ENCODE measurements around the gene CD46. TPM values are rescaled to one million over a fixed set of nuclear protein-coding genes. Genes with fewer than 3 reads are reported as not detected.

The CD46 gene
- total RNA-seq, 2 donors from 2014 or later: 148 to 282 TPM

DNA sequence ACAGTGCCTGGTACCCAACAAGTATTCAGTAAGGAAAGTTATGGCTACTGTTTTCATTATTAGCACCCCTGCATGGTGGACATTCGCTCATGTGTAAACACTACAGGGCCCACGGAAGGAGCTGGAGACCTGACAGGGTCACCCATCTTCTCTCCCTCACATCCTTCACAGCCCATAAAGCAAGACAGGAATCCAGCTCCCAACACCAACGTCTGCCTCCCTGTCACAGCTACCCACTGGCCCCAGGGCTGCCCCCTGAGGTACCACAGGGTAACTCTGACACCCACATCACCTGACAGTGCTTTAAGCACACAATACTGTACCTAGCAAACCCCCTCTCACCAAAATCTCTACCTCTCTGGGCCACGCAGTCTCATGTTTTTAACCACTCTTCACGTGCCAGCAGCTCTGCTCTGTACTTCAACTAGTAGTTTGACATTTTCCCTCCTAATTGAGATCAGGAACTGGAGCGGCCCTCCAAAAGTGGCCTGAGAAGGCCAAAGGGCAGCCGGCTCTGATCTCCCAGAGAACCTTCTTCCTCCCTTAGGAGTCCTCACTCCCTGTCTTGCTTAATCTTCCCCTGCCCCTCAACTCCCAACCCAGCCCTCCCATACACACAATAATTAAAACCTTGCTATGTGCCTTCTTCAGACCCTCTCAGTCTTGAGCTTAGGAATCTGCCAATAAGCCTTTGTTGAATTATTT is 82.3 kb downstream of the CD46 start:
- intact Hi-C loops (cut with DNase I): loop anchor here (5.0 kb wide), 1 partner anchor 128 kb away; no protein-coding TSS in a partner anchor
- H3K36me3 ChIP-seq: no peaks in the 10 kb centered on the region
- H3K9me3 ChIP-seq: no peaks in the 10 kb centered on the region
- H3K9ac ChIP-seq (ENCODE audit: low read depth in 2 of 2, low read length in 2 of 2): no peak overlapping the region
- DNase-seq: no peak
- no peak overlapping the region for H3K4me3 ChIP-seq
- H3K4me1 ChIP-seq: no peaks in the 10 kb centered on the region
- H3K27ac ChIP-seq: no peak overlapping the region
- TF ChIP-seq, protein P1, sequence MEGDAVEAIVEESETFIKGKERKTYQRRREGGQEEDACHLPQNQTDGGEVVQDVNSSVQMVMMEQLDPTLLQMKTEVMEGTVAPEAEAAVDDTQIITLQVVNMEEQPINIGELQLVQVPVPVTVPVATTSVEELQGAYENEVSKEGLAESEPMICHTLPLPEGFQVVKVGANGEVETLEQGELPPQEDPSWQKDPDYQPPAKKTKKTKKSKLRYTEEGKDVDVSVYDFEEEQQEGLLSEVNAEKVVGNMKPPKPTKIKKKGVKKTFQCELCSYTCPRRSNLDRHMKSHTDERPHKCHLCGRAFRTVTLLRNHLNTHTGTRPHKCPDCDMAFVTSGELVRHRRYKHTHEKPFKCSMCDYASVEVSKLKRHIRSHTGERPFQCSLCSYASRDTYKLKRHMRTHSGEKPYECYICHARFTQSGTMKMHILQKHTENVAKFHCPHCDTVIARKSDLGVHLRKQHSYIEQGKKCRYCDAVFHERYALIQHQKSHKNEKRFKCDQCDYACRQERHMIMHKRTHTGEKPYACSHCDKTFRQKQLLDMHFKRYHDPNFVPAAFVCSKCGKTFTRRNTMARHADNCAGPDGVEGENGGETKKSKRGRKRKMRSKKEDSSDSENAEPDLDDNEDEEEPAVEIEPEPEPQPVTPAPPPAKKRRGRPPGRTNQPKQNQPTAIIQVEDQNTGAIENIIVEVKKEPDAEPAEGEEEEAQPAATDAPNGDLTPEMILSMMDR (IDR thresholded peaks at IDR 0.05): no peak
- H3K27me3 ChIP-seq: no peaks in the 10 kb centered on the region

DNA sequence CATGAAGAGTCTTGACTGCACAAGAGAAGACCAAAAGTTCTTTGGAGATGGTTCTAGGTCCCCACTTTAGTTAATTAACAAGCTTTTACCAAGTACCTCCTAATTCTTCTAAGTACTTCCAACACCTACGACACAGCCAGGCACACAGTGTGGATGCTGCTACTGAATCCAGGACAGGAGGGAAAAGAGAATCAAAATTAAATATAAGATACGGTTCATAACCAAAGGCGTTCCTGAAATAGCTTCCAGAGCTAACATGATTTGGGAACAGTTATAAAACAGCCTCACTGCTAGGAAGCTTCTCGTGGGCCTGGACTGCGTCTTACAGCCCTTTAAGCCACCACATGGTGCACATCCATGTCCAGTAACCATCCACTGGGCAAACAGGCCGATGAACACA is 84.1 kb downstream of the CD46 start:
- no peak overlapping the region for H3K27ac ChIP-seq
- TF ChIP-seq, protein P1 (IDR thresholded peaks at IDR 0.05): no peak
- no peak overlapping the region for H3K4me3 ChIP-seq
- no peak overlapping the region for H3K9ac ChIP-seq (ENCODE audit: low read depth in 2 of 2, low read length in 2 of 2)
- DNase-seq: no peak
- H3K4me1 ChIP-seq: no peaks in the 10 kb centered on the region
- intact Hi-C loops (cut with DNase I): no loop called here
- H3K36me3 ChIP-seq: no peaks in the 10 kb centered on the region
- no peaks in the 10 kb centered on the region for H3K9me3 ChIP-seq
- no peaks in the 10 kb centered on the region for H3K27me3 ChIP-seq

DNA sequence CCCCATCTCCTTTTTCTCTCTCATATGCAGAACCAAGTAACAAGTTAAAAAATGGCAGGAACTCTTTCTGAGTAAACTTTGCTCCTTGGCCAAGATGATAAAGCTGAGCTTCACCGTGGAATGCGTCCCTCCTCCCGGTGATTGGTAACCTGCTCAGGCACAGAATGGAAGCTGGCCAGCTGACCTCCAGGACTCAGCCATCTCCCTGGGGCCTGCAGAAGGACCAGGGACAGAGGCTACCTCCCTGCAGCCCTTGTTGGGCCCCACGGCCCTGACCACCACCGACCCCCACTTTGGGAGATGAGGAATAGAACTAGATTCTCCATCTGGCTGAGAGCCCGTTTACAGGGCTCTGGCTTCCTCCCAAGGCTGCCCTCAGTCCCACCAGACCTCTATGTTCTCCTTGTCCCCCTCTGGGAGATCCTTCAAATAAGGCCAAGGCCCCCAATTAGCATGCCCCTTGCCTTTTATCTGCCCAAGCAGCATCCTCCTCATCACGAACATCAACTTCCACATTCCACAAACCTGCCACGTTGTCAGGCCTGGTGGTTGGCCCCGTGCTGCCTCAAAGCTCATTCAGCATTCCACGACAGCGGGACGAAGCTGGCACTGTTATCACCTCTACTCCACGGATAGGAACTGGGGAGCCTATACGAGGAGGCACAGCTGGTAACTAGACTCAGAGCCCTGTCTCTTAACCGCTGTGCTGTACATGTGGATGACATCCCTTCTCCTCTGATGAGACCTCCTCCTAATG is 84.9 kb downstream of the CD46 start:
- no peak for DNase-seq
- intact Hi-C loops (cut with DNase I): no loop called here
- no peak overlapping the region for H3K9ac ChIP-seq (ENCODE audit: low read depth in 2 of 2, low read length in 2 of 2)
- H3K9me3 ChIP-seq: no peaks in the 10 kb centered on the region
- no peaks in the 10 kb centered on the region for H3K27me3 ChIP-seq
- no peak overlapping the region for H3K4me3 ChIP-seq
- H3K27ac ChIP-seq: no peak overlapping the region
- no peaks in the 10 kb centered on the region for H3K36me3 ChIP-seq
- H3K4me1 ChIP-seq: no peaks in the 10 kb centered on the region
- TF ChIP-seq, protein P1 (IDR thresholded peaks at IDR 0.05): no peak

DNA sequence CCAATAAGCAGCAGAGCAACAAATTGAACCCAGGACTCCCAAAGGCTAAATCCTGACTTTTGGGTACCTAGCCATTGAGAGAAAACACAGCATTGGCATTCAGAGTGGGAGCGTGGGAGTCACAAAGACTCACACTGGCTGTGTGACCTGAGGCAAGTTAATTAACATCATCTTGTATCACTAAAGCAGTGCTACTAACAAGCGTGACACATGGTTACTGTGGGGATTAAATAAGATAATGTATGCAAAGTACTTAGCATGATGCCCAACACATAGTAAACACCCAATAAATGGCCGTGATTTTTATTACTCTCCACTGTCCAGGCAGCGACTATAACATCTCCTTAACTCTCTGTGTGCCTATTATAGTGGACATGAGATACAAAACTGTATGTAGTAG is 85.8 kb downstream of the CD46 start:
- no peak for DNase-seq
- Histone ChIP-seq H3K27ac (no peak overlapping the region), H3K9me3 (no peaks in the 10 kb centered on the region), H3K4me3 (no peak overlapping the region), H3K27me3 (no peaks in the 10 kb centered on the region), H3K9ac (ENCODE audit: low read depth in 2 of 2, low read length in 2 of 2) (no peak overlapping the region), H3K36me3 (no peaks in the 10 kb centered on the region), H3K4me1 (no peaks in the 10 kb centered on the region)
- TF ChIP-seq, protein P1 (IDR thresholded peaks at IDR 0.05): no peak
- intact Hi-C loops (cut with DNase I): no loop called here

DNA sequence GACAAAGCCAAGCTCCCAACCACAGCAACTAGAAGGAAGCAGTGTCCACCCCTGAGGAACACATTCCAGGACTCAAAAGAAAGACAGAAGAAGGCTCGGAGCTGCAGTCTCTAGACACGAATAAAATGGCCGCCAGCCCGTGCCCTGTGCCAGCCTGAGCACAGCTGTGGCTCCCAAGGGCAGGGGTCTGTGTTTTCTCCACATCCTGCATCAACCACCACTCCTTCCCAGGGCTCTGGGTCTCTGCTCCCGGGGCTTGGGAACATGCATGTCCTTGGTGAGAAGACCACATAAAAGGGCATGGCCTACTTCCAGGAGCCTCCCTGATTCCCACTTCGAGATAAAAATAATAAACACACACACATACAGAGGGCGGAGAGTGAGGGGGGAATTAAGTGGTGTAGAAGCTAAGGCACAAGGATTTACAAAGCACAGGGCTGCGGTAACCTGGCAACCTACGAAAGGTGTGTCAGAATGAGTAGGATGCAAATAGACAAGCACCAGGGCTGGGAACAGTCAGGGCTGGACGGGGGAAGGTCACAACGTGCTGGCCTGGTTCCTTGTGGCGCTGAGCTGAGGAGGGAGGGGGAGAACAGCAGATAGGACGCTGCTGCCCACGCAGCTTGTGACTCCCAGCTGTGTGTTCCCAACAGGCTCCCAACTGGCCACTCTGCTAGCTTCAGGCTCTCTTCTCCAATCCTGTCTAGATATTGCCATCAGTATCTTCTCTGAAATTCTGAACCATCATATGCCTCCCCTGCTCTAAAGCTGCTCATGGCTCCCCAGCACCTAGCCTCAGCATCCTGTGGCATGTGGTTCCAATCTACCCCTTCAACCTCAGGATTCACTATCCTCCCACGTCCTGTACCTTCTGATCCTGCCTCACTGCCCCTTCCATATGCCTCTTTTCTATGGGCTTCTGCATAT is 86.6 kb downstream of the CD46 start:
- Histone ChIP-seq H3K4me1 (no peaks in the 10 kb centered on the region), H3K36me3 (no peaks in the 10 kb centered on the region), H3K9ac (ENCODE audit: low read depth in 2 of 2, low read length in 2 of 2) (no peak overlapping the region), H3K9me3 (no peaks in the 10 kb centered on the region), H3K27me3 (no peaks in the 10 kb centered on the region), H3K27ac (no peak overlapping the region), H3K4me3 (no peak overlapping the region)
- intact Hi-C loops (cut with DNase I): no loop called here
- TF ChIP-seq, protein P1 (IDR thresholded peaks at IDR 0.05): no peak
- DNase-seq: no peak

All from colonic mucosa (tissue), 4 donors.